AG09319 (cell line): Measurements from ENCODE around the gene NPPC.
A peak's percentile ranks its signal among the peaks of the same experiment; 100 is the strongest.

Source experiments
- DNase-seq: peaks from one replicate; pipeline ENCODE4 v3.0.0-alpha.2; 2010; ENCODE audit warnings: low read depth; ENCODE audit errors: extremely low read depth
- CTCF ChIP-seq: IDR thresholded peaks from 2 replicates; pipeline ENCODE4 v1.5.1; 2011; ENCODE audit warnings: low read depth, mild to moderate bottlenecking, inconsistent platforms, low read length, moderate library complexity

The NPPC gene

GRCh38 chr2:231930593-231931281 lies 4.5 kb upstream of the NPPC start:
- DNase-seq: no peak
- TF ChIP-seq CTCF: no peak

- DNase-seq: no peak
- peak; percentile 34 for TF ChIP-seq CTCF
Measured at GRCh38 chr2:231929961-231930592, 3.9 kb upstream of the NPPC start.

- no peak for TF ChIP-seq CTCF
- DNase-seq: no peak
Measured at GRCh38 chr2:231928901-231929725, 2.9 kb upstream of the NPPC start.

DNA sequence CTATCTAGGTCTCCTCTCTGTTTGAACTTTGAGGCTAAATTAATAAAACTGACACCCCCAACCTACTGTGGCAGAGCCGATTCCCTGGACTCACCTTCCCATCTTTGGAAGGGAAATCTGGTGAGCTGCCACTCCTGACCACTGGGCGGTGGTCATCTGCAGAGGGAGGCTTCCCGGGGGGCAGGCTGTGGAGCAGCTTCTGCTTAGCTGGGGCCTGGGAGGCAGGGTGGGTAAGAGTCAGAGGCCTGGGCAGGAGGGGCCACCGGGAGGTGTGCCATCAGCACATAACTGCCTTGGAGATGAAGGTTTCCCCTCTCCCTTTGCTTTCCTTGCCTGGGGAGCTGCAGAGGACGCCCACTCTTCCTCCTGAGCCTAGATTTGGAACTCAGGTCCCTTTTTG lies 2.3 kb upstream of the NPPC start:
- DNase-seq: no peak
- no peak for TF ChIP-seq CTCF

GRCh38 chr2:231927566-231927890 lies 1.3 kb upstream of the NPPC start:
- no peak for DNase-seq
- no peak for TF ChIP-seq CTCF

- DNase-seq: no peak
- TF ChIP-seq CTCF: no peak
Measured at GRCh38 chr2:231926761-231927565, 767 bp upstream of the NPPC start.
